Bone marrow (tissue), 2 donors: ENCODE measurements around the gene OR2AP1.
A peak's percentile ranks its signal among the peaks of the same experiment; 100 is the strongest.
"Not testable (repeated sequence)": the region's sequence is repeated elsewhere in the genome, so short reads cannot be mapped to it uniquely, and the experiment has no call there.

Experiments
- DNase-seq, 2 donors: peaks; one replicate each; lab custom pipeline; 2025; lab: John Stamatoyannopoulos, UW

OR2AP1 gene

GRCh38 chr12:55572168-55572567 is at the start of gene OR2AP1:
Gene OR2AP1, plus strand, starts transcription at chr12:55572468. Its CDS starts 1,947 bp downstream, at chr12:55574415.
- DNase-seq = no peak

DNA sequence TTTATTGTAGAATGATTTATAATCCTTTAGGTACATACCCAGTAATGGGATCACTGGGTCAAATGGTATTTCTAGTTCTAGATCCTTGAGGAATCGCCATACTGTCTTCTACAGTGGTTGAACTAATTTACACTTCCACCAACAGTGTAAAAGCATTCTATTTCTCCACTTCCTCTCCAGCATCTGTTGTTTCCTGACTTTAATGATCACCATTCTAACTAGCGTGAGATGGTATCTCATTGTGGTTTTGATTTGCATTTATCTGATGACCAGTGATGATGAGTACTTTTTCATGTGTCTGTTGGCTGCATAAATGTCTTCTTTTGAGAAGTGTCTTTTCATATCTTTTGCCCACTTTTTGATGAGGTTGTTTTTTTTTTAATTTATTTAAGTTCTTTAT is 24.0 kb upstream of the OR2AP1 start:
- not testable (repeated sequence) for DNase-seq

- DNase-seq = no peak
These were observed 23.5 kb upstream of the OR2AP1 start for GRCh38 chr12:55548756-55549155.

DNA sequence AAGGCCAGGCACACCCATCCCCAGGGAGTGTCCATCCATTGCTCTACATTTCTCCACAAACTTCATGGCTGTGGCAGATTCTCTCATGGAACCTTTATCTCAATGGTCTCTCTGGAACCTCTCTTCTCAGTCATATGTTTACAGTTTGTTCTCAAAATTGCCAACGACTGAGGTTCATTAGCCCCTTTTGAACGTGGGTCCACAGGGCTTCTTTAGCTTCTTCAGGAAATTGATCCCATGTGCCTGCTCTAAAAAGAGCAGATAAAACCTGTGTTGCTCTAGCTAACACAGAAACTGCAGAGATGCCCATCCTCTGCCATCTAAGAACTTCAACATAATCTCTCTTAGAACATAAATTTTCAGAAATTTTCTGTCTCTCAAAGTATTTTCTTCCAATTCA is 23.0 kb upstream of the OR2AP1 start, which contains the start of gene OR6C4:
Gene OR6C4, plus strand, starts transcription at position 301 of the 400 bp plus-strand sequence. CDS start 1,625 bp downstream, outside the sequence.
- no peak for DNase-seq

GRCh38 chr12:55554296-55554695 is 18.0 kb upstream of the OR2AP1 start:
- no peak for DNase-seq

- not testable (repeated sequence) for DNase-seq
These were observed 2.2 kb upstream of the OR2AP1 start for GRCh38 chr12:55570060-55570459.

DNA sequence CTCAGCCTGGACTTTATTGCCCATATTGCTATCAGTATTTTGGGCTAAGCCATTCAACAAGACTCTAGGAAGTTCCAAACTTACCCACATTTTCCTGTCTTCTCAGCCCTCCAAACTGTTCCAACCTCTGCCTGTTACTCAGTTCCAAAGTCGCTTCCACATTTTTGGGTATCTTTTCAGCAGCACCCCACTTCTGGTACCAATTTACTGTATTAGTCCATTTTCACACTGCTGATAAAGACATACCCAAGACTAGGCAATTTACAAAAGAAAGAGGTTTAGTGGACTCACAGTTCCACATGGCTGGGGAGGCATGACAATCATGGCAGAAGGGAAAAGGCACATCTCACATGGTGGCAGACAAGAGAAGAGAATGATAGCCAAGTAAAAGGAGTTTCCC is 1.6 kb upstream of the OR2AP1 start:
- not testable (repeated sequence) for DNase-seq

GRCh38 chr12:55582066-55582465 is 9.8 kb downstream of the OR2AP1 start:
- DNase-seq = no peak

DNA sequence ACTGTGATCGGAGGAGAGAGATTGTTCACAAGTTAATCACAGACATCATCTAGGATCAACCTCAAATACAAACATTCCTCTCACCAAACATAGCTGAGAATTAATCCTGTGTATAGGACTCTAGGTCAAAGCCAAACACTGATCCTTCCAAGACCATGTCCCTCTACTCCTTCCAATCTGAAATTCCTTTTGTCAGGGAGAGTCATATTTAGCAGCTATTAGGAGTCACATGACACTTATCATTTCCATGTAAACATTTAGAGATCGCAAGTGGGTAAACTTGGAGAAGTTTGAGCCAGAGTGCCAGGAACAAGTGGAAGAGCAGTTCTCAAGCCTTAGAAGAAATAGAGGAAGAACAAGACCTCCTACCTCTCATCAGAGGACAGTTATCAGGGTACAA is 13.5 kb downstream of the OR2AP1 start:
- DNase-seq = no peak

- DNase-seq = not testable (repeated sequence)
These were observed 17.9 kb downstream of the OR2AP1 start for GRCh38 chr12:55590152-55590551.

DNA sequence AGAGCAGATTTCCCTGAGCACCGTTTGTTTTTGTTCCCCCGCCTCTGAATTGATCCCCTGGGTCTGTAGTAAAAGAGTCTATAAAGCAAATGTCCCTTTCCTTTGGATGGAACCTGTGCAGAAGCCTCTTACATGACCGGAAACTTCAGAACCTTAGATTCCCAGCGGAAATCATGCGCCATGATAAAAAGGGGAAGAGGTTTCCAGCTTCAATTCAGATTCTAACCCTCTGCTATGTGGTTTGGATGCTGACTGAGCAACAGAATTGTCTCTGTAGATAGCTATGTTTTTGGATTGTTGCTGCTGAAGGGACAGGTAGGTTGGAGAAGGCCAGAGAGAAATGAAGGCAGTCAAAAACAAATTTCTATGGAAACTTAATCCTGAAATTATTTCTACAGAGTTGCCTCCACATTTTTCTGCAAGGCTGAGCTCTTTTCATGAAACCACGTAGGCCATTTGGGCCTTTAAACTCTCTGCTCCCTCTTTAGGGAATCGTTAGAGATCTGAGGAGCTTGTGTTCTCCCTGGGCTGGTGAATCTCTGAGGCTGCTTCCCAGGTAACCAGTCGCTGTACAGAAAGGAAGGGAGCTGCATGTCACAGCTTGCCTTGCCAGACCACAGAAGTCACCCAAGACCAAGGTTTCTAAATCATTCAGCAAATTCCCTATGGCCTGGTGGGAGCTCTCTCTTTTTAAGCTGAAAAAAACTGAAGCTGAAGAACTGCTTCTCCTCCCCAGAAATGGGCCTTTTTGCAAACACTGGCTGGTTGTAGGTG is 35.7 kb downstream of the OR2AP1 start:
- no peak for DNase-seq

DNA sequence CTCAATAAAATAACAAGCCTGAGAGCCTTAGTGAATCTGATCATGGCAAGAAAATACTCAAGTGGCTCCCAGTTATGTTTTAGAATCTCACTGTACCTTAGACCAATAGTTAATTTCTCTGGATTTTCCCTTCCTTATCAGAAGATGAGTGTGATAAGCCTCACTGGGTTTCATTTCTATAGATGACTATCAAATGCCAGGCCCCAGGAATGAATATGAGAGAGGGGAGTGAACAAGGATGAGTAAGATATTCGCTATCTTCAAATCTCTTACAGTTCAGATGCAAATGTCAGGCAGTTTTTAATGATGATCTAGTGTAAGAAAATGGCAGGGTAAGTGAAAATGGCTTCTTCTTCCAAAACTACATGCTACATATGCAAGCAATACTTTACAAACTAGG is 38.3 kb downstream of the OR2AP1 start:
- DNase-seq = no peak

DNA sequence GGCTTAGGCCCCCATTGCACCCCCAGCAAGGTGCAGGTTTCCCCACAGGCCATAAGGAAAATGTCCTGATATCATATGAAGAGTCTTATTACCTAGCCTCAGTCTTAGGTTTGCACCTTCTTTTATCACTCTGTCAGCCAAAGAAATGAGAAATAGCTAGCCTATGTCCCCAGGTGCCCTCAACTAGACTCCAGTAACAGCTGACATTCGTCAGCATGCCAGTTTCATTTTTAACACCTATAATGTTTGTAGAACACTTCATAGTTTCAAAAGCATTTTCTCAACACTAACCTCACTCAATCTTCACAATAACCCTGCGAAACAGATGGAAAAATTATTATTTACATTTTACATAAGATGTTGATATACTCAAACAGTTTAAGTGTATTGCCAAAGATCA is 40.4 kb downstream of the OR2AP1 start:
- DNase-seq = no peak

GRCh38 chr12:55614764-55615163 is 42.5 kb downstream of the OR2AP1 start:
- DNase-seq = no peak

- peak in 1 of 2 donors; percentile 75 for DNase-seq
These were observed 47.3 kb downstream of the OR2AP1 start for GRCh38 chr12:55619354-55620138.

DNA sequence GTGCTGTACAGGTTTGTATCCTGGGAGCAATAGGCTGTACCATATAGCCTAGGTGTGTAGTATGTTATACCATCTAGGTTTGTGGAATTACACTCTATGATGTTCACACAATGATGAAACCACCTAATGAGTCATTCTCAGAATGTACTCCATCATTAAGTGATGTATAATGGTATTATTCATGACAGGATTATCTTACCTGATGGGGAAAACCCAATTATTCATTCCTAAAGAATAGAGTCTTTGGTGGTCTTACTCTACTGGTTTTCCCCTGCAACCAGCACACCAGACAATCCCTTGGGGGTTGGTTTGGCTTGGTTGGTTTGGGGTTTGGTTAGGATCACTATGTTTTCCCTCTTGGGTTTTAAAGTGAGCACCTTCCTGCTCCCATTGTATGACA is 51.8 kb downstream of the OR2AP1 start:
- no peak for DNase-seq
